CD14-positive monocyte (primary cell): Measurements from ENCODE around the gene UPP2. TPM values are rescaled to one million over a fixed set of nuclear protein-coding genes. Genes with fewer than 3 reads are reported as not detected.

Experiments
- DNase-seq, 3 donors: peaks; one replicate each; pipeline ENCODE4 v3.0.0-alpha.2; 2011 to 2022
- H2AFZ ChIP-seq: 2 replicates; pipeline ENCODE4 v1.6.0; 2012; ENCODE audit warnings: mild to moderate bottlenecking, low read depth, low read length, inconsistent platforms; ENCODE audit not compliant: insufficient read depth, poor library complexity, severe bottlenecking
- H3K27ac ChIP-seq, 2 donors: 1 replicate in 1 of 2; 2 replicates in 1 of 2; pipeline ENCODE4 v1.5.1; 2012 to 2013; ENCODE audit warnings: low read length in 2 of 2, control low read depth in 1 of 2, inconsistent platforms in 1 of 2, low read depth in 1 of 2, mild to moderate bottlenecking in 1 of 2
- H3K27me3 ChIP-seq, 2 donors: one replicate each; pipeline versions ENCODE4 v1.6.0 to v1.6.1; 2011 to 2013; ENCODE audit warnings: low read length in 2 of 2; ENCODE audit not compliant: control insufficient read depth in 2 of 2, insufficient read depth in 2 of 2
- H3K36me3 ChIP-seq, 2 donors: replicated peaks in 1 of 2; 1 replicate in 1 of 2; 2 replicates in 1 of 2; pipeline versions ENCODE4 v1.5.1 to v1.6.1; 2012 to 2013; ENCODE audit warnings: low read length in 2 of 2, control low read depth in 1 of 2, inconsistent platforms in 1 of 2, mild to moderate bottlenecking in 1 of 2; ENCODE audit not compliant: insufficient read depth in 2 of 2, control insufficient read depth in 1 of 2
- H3K4me1 ChIP-seq, 2 donors: 1 replicate in 1 of 2; 2 replicates in 1 of 2; pipeline versions ENCODE4 v1.5.1 to v1.6.1; 2012 to 2013; ENCODE audit warnings: low read length in 2 of 2, control low read depth in 1 of 2, inconsistent platforms in 1 of 2, mild to moderate bottlenecking in 1 of 2, moderate library complexity in 1 of 2; ENCODE audit not compliant: insufficient read depth in 2 of 2, control insufficient read depth in 1 of 2
- H3K4me2 ChIP-seq: replicated peaks from 2 replicates; pipeline ENCODE3; 2012; ENCODE audit warnings: low read length, moderate library complexity, mild to moderate bottlenecking; ENCODE audit not compliant: poor library complexity, severe bottlenecking; ENCODE audit errors: extremely low read depth
- H3K4me3 ChIP-seq, 3 experiments: fragments of 200-600 bp in 1 of 3; sonication (generic) in 1 of 3; replicated peaks in 1 of 3; 1 replicate in 2 of 3; 2 replicates in 1 of 3; pipeline ENCODE4 v1.5.1; 2011 to 2013; ENCODE audit warnings: low read length in 3 of 3, mild to moderate bottlenecking in 3 of 3, control low read depth in 2 of 3, low read depth in 2 of 3, inconsistent platforms in 1 of 3, moderate library complexity in 1 of 3
- H3K79me2 ChIP-seq: 2 replicates; pipeline ENCODE4 v1.6.0; 2012; ENCODE audit warnings: mild to moderate bottlenecking, control low read depth, inconsistent platforms, low read length, moderate library complexity; ENCODE audit not compliant: insufficient read depth
- H3K9ac ChIP-seq: 2 replicates; pipeline ENCODE4 v1.6.0; 2017; ENCODE audit warnings: low read length, mild to moderate bottlenecking; ENCODE audit not compliant: insufficient read depth, poor library complexity, severe bottlenecking
- H3K9me3 ChIP-seq, 2 donors: replicated peaks in 1 of 2; 1 replicate in 1 of 2; 2 replicates in 1 of 2; pipeline versions ENCODE4 v1.5.1 to v1.6.1; 2012 to 2013; ENCODE audit warnings: low read length in 2 of 2, control low read depth in 1 of 2; ENCODE audit not compliant: control insufficient read depth in 1 of 2, insufficient read depth in 1 of 2
- H4K20me1 ChIP-seq: 2 replicates; pipeline ENCODE4 v1.6.0; 2012; ENCODE audit warnings: mild to moderate bottlenecking, low read length, control low read depth, moderate library complexity; ENCODE audit not compliant: insufficient read depth
- H3K27ac Mint-ChIP-seq, 7 donors: one replicate each; pipeline ENCODE4 v1.8.0; 2020; ENCODE audit warnings: mild to moderate bottlenecking in 7 of 7, mixed read lengths in 7 of 7, moderate library complexity in 6 of 7, inconsistent platforms in 2 of 7
- H3K27me3 Mint-ChIP-seq, 3 donors: one replicate each; pipeline ENCODE4 v1.8.0; 2021 to 2022; ENCODE audit warnings: low read depth in 3 of 3, mild to moderate bottlenecking in 3 of 3, mixed read lengths in 3 of 3, moderate library complexity in 3 of 3, inconsistent platforms in 1 of 3
- H3K36me3 Mint-ChIP-seq, 2 donors: one replicate each; pipeline ENCODE4 v1.8.0; 2020; ENCODE audit warnings: mixed read lengths in 2 of 2, inconsistent platforms in 1 of 2, mild to moderate bottlenecking in 1 of 2
- H3K4me1 Mint-ChIP-seq: one replicate; pipeline ENCODE4 v1.8.0; 2020; ENCODE audit warnings: mild to moderate bottlenecking, mixed read lengths
- H3K4me3 Mint-ChIP-seq, 2 donors: one replicate each; pipeline ENCODE4 v1.8.0; 2020; ENCODE audit warnings: mild to moderate bottlenecking in 2 of 2, mixed read lengths in 2 of 2, moderate library complexity in 1 of 2
- H3K9me3 Mint-ChIP-seq, 7 donors: one replicate each; pipeline ENCODE4 v1.8.0; 2020 to 2022; ENCODE audit warnings: mixed read lengths in 7 of 7, mild to moderate bottlenecking in 6 of 7, moderate library complexity in 6 of 7, inconsistent platforms in 2 of 7
- WGBS: methylation state at CpG from one replicate; pipeline ENCODE4 v1.1.5; 2013; ENCODE audit warnings: missing lambda C conversion rate; ENCODE audit not compliant: insufficient coverage; 5-methylcytosine and 5-hydroxymethylcytosine counted together
- intact Hi-C, 2 donors: fragments of 100-400 bp; cut with micrococcal nuclease; formaldehyde crosslinking; loops; one replicate each; pipeline versions ENCODE4 v1.15.0 to v1.15.1; 2023
- polyA plus RNA-seq, 3 donors: library from polyadenylated mRNA; depleted of rRNA in 1 of 3; unstranded in 2 of 3; stranded (reverse) in 1 of 3; fragments of 300-500 nt in 2 of 3; fragments of >200 nt in 1 of 3; fragmentation: Illumina TruSeq in 2 of 3; gene quantifications; 1 replicate in 2 of 3; 2 replicates in 1 of 3; pipeline ENCODE4 v1.2.3, GENCODE V29; 2012 to 2021
- TF ChIP-seq, protein P1 (sequence below): fragments of 200-600 bp; IDR thresholded peaks from one replicate; pipeline ENCODE4 v1.8.0; 2022; ENCODE audit warnings: antibody characterized with exemption, mild to moderate bottlenecking

UPP2 gene
- polyA plus RNA-seq, 3 donors, result not detected

DNA sequence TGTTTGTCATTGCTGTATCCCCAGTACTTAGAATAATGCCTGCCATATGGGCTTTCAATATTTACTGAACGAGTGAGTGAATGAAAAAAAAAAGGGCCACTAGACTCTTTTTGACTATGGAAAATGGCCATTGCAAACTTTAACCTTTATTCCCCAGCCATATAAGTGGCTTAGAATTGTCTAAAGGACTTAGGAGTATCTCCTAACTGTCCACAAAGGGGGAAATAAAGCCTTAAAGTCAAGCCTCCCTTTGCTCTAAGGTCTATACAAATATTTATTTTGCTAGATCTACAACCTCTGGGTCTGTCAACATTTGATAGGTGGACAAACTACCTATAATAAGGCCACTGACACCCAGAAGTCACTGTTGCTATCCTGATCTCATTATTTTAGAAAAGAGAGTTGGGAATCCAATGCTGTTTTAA lies 25.7 kb downstream of the UPP2 start:
- no peak overlapping the region for H3K9ac ChIP-seq
- peaks cover 0 to 2% of the 10 kb centered on the region in 2 donors for H3K4me1 ChIP-seq
- intact Hi-C loops, result no loop called here
- Mint-ChIP-seq H3K4me3 (no peak overlapping the region), H3K27me3 (peaks cover 0 to 5% (median 2%) of the 10 kb centered on the region in 3 donors), H3K4me1 (peaks cover 3% of the 10 kb centered on the region), H3K36me3 (no peaks in the 10 kb centered on the region), H3K9me3 (no peaks in the 10 kb centered on the region), H3K27ac (no peak overlapping the region)
- H2AFZ ChIP-seq, result no peak overlapping the region
- H3K4me2 ChIP-seq, result no peak overlapping the region
- no peaks in the 10 kb centered on the region for H3K27me3 ChIP-seq
- no peaks in the 10 kb centered on the region for H3K36me3 ChIP-seq
- WGBS, result no CpG with 5 or more reads among the region's 1 CpG
- TF ChIP-seq, protein P1, sequence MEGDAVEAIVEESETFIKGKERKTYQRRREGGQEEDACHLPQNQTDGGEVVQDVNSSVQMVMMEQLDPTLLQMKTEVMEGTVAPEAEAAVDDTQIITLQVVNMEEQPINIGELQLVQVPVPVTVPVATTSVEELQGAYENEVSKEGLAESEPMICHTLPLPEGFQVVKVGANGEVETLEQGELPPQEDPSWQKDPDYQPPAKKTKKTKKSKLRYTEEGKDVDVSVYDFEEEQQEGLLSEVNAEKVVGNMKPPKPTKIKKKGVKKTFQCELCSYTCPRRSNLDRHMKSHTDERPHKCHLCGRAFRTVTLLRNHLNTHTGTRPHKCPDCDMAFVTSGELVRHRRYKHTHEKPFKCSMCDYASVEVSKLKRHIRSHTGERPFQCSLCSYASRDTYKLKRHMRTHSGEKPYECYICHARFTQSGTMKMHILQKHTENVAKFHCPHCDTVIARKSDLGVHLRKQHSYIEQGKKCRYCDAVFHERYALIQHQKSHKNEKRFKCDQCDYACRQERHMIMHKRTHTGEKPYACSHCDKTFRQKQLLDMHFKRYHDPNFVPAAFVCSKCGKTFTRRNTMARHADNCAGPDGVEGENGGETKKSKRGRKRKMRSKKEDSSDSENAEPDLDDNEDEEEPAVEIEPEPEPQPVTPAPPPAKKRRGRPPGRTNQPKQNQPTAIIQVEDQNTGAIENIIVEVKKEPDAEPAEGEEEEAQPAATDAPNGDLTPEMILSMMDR, result no peak
- H3K9me3 ChIP-seq, result no peaks in the 10 kb centered on the region
- no peak overlapping the region for H3K27ac ChIP-seq
- no peak for DNase-seq
- H3K79me2 ChIP-seq, result no peaks in the 10 kb centered on the region
- no peaks in the 10 kb centered on the region for H4K20me1 ChIP-seq
- no peak overlapping the region for H3K4me3 ChIP-seq

DNA sequence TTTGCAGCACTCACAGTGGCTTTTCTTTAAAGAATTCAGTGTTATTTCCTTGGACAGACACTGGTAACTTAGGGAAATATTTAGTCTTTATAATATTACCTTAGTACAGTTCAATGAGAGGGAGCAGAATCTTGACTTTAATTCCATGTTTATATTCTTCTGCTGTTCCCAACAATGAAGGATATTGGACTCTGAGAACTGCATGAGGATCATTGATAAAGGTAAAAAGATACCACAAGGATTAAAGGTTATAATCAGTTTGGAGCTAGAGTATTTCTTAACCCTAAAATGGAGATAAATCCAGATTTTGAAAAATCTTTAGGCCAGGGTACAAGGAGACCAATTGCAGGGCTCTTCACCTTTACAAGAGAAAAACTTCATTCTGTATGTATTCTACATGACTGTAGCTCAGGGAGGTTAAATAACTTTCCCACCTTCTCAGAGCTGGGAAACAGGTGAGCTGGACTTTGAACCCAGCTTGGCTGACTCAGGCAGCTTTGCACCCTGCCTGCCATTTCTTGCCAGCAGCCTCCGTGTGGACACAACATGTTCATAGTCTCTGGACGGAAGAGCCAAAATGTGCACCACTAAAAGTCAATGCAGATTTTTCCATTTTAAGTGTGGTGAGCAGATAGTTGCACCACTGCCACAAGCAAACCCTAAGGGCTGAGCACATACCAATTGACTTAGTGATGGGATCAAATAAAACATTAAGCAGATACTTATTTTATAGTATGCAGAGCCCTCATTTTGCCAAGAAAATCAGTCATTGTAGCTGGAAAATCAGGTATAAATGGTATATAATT lies 26.7 kb downstream of the UPP2 start:
- H4K20me1 ChIP-seq, result no peaks in the 10 kb centered on the region
- no peak overlapping the region for H3K4me3 Mint-ChIP-seq
- H3K4me3 ChIP-seq, result no peak overlapping the region
- H3K4me2 ChIP-seq, result no peak overlapping the region
- H3K4me1 Mint-ChIP-seq, result peaks cover 3% of the 10 kb centered on the region
- WGBS, result 100% methylated on average over 2 of the region's 2 CpGs
- no peaks in the 10 kb centered on the region for H3K79me2 ChIP-seq
- H3K36me3 Mint-ChIP-seq, result no peaks in the 10 kb centered on the region
- H3K9me3 Mint-ChIP-seq, result no peaks in the 10 kb centered on the region
- no peak for DNase-seq
- intact Hi-C loops, result no loop called here
- H3K27me3 Mint-ChIP-seq, result peaks cover 0 to 3% (median 2%) of the 10 kb centered on the region in 3 donors
- TF ChIP-seq, protein P1, result no peak
- no peaks in the 10 kb centered on the region for H3K9me3 ChIP-seq
- no peak overlapping the region for H3K27ac ChIP-seq
- H3K9ac ChIP-seq, result no peak overlapping the region
- peaks cover 0 to 2% of the 10 kb centered on the region in 2 donors for H3K4me1 ChIP-seq
- H3K36me3 ChIP-seq, result no peaks in the 10 kb centered on the region
- H2AFZ ChIP-seq, result no peak overlapping the region
- H3K27me3 ChIP-seq, result no peaks in the 10 kb centered on the region
- H3K27ac Mint-ChIP-seq, result no peak overlapping the region
